HG02943 (cell line): ENCODE data around the gene SLC25A25.

Experiments
- ATAC-seq: cut with Tn5 transposase; IDR thresholded peaks from one replicate; pipeline ENCODE4 v1.9.1; 2021; ENCODE audit warnings: mild to moderate bottlenecking, low read depth, moderate library complexity; ENCODE audit not compliant: unreplicated experiment

SLC25A25 gene

GRCh38 chr9:128094950-128095544, 27.0 kb downstream of the SLC25A25 start:
- ATAC-seq = no peak

GRCh38 chr9:128096616-128097536, 28.8 kb downstream of the SLC25A25 start:
- no peak for ATAC-seq

GRCh38 chr9:128097543-128098296, 29.7 kb downstream of the SLC25A25 start:
- no peak for ATAC-seq

- ATAC-seq = no peak
Observed at GRCh38 chr9:128098297-128099230, 30.5 kb downstream of the SLC25A25 start.

- ATAC-seq = no peak
Observed at GRCh38 chr9:128099231-128099931, 31.3 kb downstream of the SLC25A25 start.

- ATAC-seq = no peak
Observed at GRCh38 chr9:128099932-128100491, 32.0 kb downstream of the SLC25A25 start.

GRCh38 chr9:128100581-128100980, 32.5 kb downstream of the SLC25A25 start:
- no peak for ATAC-seq

- ATAC-seq = no peak
Observed at GRCh38 chr9:128101231-128101661, 33.2 kb downstream of the SLC25A25 start.

- ATAC-seq = no peak
Observed at GRCh38 chr9:128101690-128102089, 33.7 kb downstream of the SLC25A25 start.

GRCh38 chr9:128102196-128102595, 34.2 kb downstream of the SLC25A25 start:
- no peak for ATAC-seq

- ATAC-seq = no peak
Observed at GRCh38 chr9:128102861-128103588, 35.0 kb downstream of the SLC25A25 start.

GRCh38 chr9:128103589-128103962, 35.5 kb downstream of the SLC25A25 start:
- ATAC-seq = no peak

GRCh38 chr9:128104171-128104618, 36.2 kb downstream of the SLC25A25 start:
- ATAC-seq = no peak

- ATAC-seq = no peak
Observed at GRCh38 chr9:128105538-128106175, 37.6 kb downstream of the SLC25A25 start.

GRCh38 chr9:128106181-128106939, 38.3 kb downstream of the SLC25A25 start:
- ATAC-seq = no peak

- ATAC-seq = no peak
Observed at GRCh38 chr9:128106940-128107467, 39.0 kb downstream of the SLC25A25 start.
